GM12892 (cell line): ENCODE measurements around the gene ZBTB6.

Experiments used
- DNase-seq: peaks from one replicate; pipeline ENCODE4 v3.0.0; 2011; ENCODE audit not compliant: insufficient read length
- FAIRE-seq: peaks from 2 replicates; lab custom pipeline; 2011; peaks lifted over from hg19 to GRCh38; lab: Jason Lieb, UNC
- POLR2A ChIP-seq: IDR thresholded peaks from 2 replicates; pipeline ENCODE4 v1.6.1; 2011; ENCODE audit warnings: low read depth, low read length, control low read depth
- POLR2AphosphoS5 ChIP-seq: IDR thresholded peaks from 2 replicates; pipeline ENCODE4 v1.6.1; 2011; ENCODE audit warnings: low read depth, low read length, control low read depth
- TAF1 ChIP-seq: IDR thresholded peaks from 2 replicates; pipeline ENCODE4 v1.6.1; 2011; ENCODE audit warnings: low read depth, mild to moderate bottlenecking, control low read depth, low read length, borderline replicate concordance

The ZBTB6 gene

DNA sequence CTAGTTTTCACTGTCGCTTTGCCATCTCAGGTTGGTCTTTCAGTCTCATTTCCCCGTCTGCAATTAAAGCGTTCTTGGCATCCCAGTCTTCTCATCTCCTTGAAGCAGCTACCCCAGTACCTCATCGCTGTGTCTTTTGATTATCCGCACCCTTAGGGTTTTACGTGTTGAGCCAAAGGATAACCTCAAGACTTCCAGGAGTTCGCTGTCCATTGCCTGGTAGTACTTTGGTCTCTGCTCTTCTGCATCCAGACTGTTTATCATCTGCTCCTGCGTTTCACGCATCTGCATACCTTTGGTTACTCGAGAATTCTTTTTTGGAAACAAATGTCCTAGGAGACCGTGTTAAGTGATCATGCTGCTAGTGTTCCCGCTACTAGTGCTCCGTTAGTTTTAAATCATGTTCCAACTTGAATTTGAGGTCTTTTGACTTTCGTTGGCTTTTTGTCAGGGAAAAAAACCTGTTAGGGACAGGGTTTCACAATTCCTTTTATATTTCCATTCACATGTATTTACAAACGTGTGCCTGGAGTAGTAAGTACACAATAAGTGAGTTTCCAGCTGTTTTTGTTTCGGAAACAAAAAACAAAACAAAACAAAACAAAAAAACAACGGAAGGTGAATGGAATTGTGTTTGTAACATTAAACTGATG lies 28.6 kb upstream of the ZBTB6 start:
- peak; percentile 50 for FAIRE-seq
- no peak for TF ChIP-seq POLR2AphosphoS5
- TF ChIP-seq TAF1, result no peak
- no peak for TF ChIP-seq POLR2A
- no peak for DNase-seq

DNA sequence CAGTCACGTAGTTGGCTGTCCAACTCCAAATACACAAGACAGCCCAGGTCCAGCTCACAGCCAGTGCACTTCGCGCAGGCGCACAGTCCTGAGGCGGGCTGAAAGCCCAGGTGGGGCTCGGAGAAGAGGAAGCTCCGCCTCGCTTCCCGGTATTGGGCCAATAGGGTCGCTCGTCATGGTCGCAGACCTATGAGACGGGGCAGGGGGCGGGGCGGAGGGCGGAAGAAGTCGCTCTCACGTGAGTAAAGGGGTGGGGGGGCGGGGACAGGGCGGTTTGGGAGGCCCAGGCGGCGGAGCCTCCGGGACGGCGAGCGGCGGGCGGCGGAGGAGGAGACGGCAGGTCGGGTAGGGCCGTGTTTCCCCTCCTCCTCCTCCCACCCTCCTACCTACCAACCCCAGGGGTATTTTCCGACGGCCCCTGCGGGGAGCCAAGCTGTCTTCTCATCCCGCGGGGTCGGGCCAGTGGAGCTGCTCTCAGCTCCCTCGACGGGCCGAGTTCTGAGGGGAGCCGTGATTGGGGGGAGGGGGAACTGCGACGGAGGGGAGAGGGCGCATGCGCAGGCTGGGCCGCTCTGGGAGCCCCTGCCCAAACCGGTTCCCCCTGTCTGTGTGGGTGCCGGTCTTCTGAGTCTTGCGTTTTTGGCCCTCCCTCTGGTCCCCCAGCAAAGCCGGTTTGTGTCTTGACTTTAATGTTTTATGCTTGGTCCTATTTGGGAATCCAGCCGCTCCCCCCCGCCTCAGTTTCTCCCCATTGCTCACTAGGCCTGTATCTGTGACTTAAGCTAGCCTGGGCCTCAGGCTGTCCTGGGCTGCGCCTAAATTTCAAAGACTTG lies 27.8 kb upstream of the ZBTB6 start, which contains the start of gene RABGAP1:
Gene RABGAP1, plus strand, starts transcription at position 272 of the 833 bp plus-strand sequence. CDS start 16,040 bp downstream, outside the sequence.
- peak; percentile 93 for DNase-seq
- TF ChIP-seq TAF1 (no peak; the same call in none of the 2 replicates), POLR2A (peak; percentile 85), POLR2AphosphoS5 (peak; percentile 75)
- FAIRE-seq, result peak; percentile 83

DNA sequence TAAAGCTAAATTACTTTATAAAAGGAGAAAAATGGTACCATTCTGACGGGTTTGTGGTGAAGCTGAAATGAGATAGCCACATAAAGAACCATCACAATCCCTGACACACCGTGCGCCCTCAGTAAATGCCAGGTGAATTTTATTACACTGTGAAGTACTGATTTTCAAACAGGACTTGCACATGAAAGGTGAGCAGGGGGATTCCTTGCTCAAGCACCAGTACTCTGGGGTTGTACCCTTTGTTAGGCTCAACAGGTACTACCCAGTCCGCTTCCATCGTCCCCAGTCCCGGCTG lies 27.3 kb upstream of the ZBTB6 start:
- no peak for FAIRE-seq
- no peak for DNase-seq
- TF ChIP-seq POLR2A (no peak), TAF1 (no peak), POLR2AphosphoS5 (no peak)

DNA sequence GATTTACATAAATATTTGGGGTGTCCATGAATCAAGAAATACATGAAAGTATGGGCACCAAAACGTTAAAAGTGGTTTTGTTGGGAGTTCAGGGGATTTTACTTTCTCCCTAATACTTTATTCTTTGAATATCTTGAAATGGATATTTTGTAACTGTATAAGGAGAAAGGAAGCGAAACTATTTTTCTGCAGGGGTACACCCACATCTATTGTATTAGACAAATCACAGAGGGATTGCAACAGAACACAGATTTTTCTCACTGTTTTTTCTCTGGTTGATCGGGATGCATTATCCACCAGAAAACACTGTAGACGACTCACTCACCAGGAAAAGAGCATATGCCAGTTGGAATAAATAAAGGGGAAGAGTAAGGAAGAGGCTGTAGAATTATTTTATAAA lies 26.5 kb upstream of the ZBTB6 start:
- DNase-seq (no peak), FAIRE-seq (no peak)
- no peak for TF ChIP-seq POLR2A
- TF ChIP-seq POLR2AphosphoS5, result no peak
- no peak for TF ChIP-seq TAF1

DNA sequence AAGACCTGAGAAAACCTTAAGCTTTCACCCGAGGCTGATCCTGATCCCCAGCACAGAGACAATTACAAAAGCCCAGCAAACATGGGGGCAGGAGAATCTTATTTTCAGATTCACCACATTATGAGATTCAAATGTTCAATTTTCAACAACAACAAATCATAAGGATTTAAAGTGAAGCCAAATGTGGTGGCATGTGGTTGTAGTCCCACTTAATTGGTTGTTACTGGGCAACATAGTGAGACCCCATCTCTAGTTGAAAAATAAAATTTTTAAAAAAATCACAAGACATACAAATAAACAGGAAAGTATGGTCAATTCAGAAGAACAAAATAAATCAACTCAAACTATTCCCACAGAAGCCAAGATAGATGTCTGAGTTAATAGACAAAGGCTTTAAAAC lies 23.8 kb upstream of the ZBTB6 start:
- DNase-seq, result no peak
- no peak for TF ChIP-seq POLR2A
- no peak for TF ChIP-seq POLR2AphosphoS5
- TF ChIP-seq TAF1, result no peak
- FAIRE-seq, result no peak

DNA sequence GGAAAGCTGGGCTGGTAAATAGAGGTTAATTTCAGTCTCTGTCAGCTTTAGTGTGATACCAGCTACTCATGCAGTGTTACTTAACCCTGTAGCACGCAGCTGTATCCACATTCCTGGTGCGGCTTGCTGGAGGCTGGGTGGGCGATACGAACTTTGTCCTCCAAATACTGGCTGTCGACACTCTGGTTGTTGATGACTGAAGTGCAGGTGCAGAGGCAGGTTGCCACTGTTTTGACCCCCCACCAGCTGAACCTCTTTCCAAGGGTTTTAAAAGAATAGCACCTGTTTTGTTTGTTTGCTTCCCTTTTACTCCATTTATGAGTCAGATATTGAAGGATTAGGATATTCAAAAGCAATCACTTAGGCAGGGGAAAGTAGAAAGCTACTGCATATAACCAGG lies 23.3 kb upstream of the ZBTB6 start:
- DNase-seq (no peak), FAIRE-seq (no peak)
- TF ChIP-seq TAF1 (no peak), POLR2AphosphoS5 (no peak), POLR2A (no peak)

DNA sequence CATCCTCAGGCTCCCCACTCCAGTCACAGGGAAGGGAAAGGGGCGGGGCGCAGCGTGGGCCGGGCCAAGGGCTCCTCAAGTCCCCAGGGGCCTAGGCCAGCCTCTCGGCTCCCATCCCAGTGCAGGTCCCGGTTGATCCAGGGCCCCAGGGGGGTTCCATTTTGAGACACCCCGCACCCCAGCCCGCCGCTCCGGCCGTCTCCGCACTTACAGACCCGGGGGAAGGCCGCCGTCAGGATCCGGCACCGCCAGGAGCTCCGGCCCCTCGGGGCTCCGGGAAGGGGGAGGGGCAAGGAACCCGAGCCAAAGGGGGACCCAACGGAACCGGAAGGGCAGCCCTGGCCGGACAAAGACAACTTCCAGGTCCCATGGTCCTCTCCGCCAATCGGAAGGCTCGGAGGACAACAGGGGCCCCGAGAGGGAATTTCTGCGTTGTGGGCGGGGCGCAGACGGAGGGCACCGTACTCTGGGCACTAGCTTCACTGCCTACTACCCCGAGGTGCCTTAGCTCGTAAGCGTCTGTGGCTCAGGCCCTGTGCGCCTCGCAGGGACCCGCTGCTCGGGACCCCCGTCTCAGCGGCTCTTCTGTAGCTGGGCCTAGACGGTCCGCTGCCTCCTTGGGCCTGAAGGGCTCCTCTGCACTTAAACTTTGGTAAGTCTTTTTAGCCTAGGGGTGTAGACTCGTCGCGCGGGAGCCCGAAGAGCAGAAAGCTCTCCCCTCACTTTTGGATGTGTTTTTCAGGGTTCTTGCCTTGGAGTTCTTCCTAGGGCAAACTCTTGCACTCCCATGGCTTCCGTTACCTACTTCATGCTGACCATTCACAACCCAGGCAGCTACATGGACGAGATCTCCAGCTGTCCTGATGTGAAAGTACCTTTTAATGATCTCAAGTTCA lies 18.4 kb upstream of the ZBTB6 start, which contains the start of gene ZBTB26:
Gene ZBTB26, minus strand, starts transcription at position 287 of the 896 bp plus-strand sequence. CDS start 11,578 bp downstream, outside the sequence.
- FAIRE-seq (peak; percentile 76), DNase-seq (peak; percentile 95)
- peak; percentile 84 for TF ChIP-seq POLR2A
- TF ChIP-seq TAF1, result peak; percentile 72
- TF ChIP-seq POLR2AphosphoS5, result peak; percentile 79

DNA sequence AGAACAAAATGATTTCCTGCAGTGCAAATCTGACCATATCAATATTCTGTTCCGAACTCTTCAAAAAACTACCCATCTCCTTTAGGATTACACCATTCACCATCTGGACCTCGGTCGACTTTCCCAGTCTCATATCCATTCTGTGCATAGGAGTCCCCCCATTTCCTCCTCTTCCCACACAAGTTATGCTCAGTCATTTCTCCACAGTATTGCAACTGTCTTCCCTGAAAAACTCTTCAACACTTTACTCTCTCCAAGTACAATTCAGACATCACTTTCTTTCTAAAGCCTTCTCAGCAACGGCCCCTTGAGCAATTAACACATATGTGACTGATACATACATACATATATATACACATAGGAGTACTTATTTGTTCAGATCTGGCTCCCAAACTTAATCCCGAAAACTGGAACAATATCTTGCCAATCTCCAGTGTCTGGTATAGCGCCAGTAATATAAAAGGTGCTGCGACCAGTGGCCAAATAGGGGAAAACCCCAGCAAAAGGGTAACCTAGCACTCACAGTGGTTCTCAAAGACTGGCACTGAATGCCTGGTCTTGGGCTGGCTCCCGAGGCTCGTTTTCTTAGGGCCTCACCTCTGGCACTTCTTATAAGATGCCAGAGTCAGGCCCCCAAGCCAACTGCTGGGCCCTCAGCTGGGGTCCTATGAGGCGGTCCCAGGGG lies 17.6 kb upstream of the ZBTB6 start:
- TF ChIP-seq POLR2AphosphoS5 (no peak), POLR2A (no peak), TAF1 (no peak)
- FAIRE-seq, result no peak

DNA sequence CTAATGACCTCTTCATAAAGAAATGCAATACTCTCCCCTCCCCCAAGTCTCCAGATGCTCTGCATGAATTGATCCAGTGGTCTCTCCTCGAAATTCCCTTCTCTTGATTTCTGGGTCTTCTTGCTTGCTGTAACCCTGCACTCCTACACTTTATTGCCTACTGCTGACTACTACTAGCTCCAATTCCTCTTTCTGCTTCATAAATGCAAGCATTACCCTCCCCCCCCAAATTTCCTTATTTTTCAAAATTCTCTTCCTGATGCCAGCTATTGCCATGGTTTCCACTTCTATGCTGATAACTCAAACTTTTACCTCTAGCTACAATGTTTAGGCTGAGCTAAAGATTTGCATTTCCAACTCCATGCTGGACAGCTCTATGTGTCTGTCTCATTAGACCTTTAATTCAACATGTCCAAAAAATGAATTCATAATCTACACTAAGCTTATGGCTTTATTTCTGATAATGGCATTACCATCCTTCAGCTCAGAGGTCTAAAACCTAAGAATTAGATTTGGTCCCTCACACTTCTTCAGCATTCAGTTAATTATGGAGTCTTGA lies 16.8 kb upstream of the ZBTB6 start:
- DNase-seq (no peak), FAIRE-seq (no peak)
- no peak for TF ChIP-seq POLR2AphosphoS5
- TF ChIP-seq POLR2A, result no peak

More for the DNA sequence above, 17.6 kb upstream of the ZBTB6 start:
- no peak for DNase-seq

DNA sequence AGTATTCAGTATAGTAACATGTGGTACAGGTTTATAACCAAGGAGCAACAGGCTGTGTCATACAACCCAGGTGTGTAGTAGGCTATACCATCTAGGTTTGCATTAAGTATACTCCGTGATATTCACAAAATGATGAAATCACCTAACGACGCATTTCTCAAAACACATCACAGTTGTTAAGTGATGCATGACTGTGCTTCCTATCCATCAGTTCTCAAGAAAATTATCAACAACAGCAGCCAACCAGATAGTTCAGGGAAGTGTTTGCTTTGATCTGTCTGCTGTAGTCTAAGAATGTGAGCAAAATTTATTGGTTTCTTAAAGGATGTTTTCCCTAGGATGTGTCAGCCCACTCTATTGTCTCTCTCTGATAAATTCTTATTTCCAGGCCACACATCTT lies 10.8 kb upstream of the ZBTB6 start:
- no peak for TF ChIP-seq TAF1
- TF ChIP-seq POLR2AphosphoS5, result no peak
- TF ChIP-seq POLR2A, result no peak
- FAIRE-seq (no peak), DNase-seq (no peak)

DNA sequence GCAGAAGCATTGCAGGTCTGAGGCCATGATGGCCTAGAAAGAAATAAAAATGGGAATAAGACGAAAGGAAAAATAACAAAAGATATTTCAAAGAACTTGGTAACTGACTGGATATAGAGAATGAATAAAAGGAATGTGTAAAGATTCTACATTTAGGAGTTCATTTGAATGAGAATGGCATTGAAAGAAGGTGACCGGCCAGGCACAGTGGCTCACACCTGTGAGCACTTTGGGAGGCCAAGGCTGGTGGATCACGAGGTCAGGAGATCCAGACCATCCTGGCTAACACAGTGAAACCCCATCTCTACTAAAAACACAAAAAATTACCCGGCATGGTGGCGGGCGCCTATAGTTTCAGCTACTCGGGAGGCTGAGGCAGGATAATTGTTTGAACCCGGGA lies 9.6 kb upstream of the ZBTB6 start:
- DNase-seq, result no peak
- no peak for FAIRE-seq
- no peak for TF ChIP-seq POLR2AphosphoS5
